HepG2 (cell line): ENCODE results near the gene ADAMTS15. TPM values are rescaled to one million over a fixed set of nuclear protein-coding genes. Genes with fewer than 3 reads are reported as not detected.

Experiments
- ATAC-seq: fragments of 200-7000 bp; cut with Tn5 transposase; 3 replicates; pipeline ENCODE4 v1.9.1; 2020; ENCODE audit warnings: mild to moderate bottlenecking, moderate library complexity
- BruUV-seq: library from RNA; stranded (reverse); fragments of 400-500 nt; replicated peaks from 2 replicates; lab custom pipeline; 2021; lab: Mats Ljungman, UMichigan
- CTCF ChIA-PET: fragments of 300-600 bp; formaldehyde crosslinking; extraction: SDS; loops from one replicate; lab custom pipeline; 2021; ENCODE audit warnings: low total read pairs, inconsistent platforms, low intra/inter-chr PET ratio; lab: Yijun Ruan, JAX
- POLR2A ChIA-PET: fragments of 350-600 bp; sonication (Branson Sonifier 250); formaldehyde crosslinking; loops from one replicate; lab custom pipeline; 2020; ENCODE audit warnings: antibody characterized with exemption, inconsistent platforms; lab: Yijun Ruan, JAX
- DNase-seq: peaks from one replicate; pipeline ENCODE4 v3.0.0-alpha.2; 2015; ENCODE audit warnings: low spot score
- FAIRE-seq: peaks from 3 replicates; lab custom pipeline; 2011; peaks lifted over from hg19 to GRCh38; lab: Jason Lieb, UNC
- H2AFZ ChIP-seq: one replicate; pipeline ENCODE4 v1.6.1; 2011; ENCODE audit warnings: low read length, inconsistent platforms
- H3K27ac ChIP-seq: fragments of 300-600 bp; 3 replicates; pipeline ENCODE4 v1.8.0; 2011; ENCODE audit warnings: mixed run types, mild to moderate bottlenecking, mixed read lengths, low read length, inconsistent platforms; ENCODE audit not compliant: insufficient read depth; ENCODE audit errors: extremely low read length
- H3K27me3 ChIP-seq, 2 experiments: fragments of 200-600 bp in 1 of 2; 2 replicates in 1 of 2; 3 replicates in 1 of 2; pipeline versions ENCODE4 v1.6.0 to v1.8.0; 2011; ENCODE audit warnings: low read length in 2 of 2, mild to moderate bottlenecking in 2 of 2, moderate library complexity in 2 of 2, inconsistent platforms in 1 of 2; ENCODE audit not compliant: insufficient read depth in 2 of 2, control insufficient read depth in 1 of 2
- H3K36me3 ChIP-seq, 2 experiments: fragments of 200-600 bp in 1 of 2; replicated peaks in 1 of 2; 2 replicates in 1 of 2; 3 replicates in 1 of 2; pipeline versions ENCODE4 v1.5.1 to v1.8.0; 2011; ENCODE audit warnings: low read length in 2 of 2, inconsistent platforms in 1 of 2; ENCODE audit not compliant: insufficient read depth in 2 of 2, control insufficient read depth in 1 of 2
- H3K4me1 ChIP-seq: 2 replicates; pipeline ENCODE4 v1.5.1; 2012; ENCODE audit warnings: low read length, inconsistent platforms; ENCODE audit not compliant: insufficient read depth
- H3K4me2 ChIP-seq: 2 replicates; pipeline ENCODE4 v1.6.0; 2011; ENCODE audit warnings: low read depth, low read length, inconsistent platforms
- H3K4me3 ChIP-seq, 3 experiments: fragments of 200-600 bp in 1 of 3; sonication (generic), shearing (Covaris generic) in 1 of 3; replicated peaks in 1 of 3; 2 replicates each; pipeline ENCODE4 v1.5.1; 2011 to 2016; ENCODE audit warnings: low read length in 3 of 3, inconsistent platforms in 2 of 3, low read depth in 2 of 3, mild to moderate bottlenecking in 2 of 3, control low read depth in 1 of 3, mixed read lengths in 1 of 3; ENCODE audit not compliant: insufficient read depth in 1 of 3
- H3K79me2 ChIP-seq: one replicate; pipeline ENCODE4 v1.6.1; 2011; ENCODE audit warnings: low read length, inconsistent platforms; ENCODE audit not compliant: insufficient read depth
- H3K9ac ChIP-seq: 2 replicates; pipeline ENCODE4 v1.6.0; 2011; ENCODE audit warnings: mild to moderate bottlenecking, low read depth, low read length, inconsistent platforms; ENCODE audit not compliant: insufficient read depth
- H3K9me3 ChIP-seq: 2 replicates; pipeline ENCODE4 v1.5.1; 2012; ENCODE audit warnings: mild to moderate bottlenecking, low read length
- H4K20me1 ChIP-seq: 2 replicates; pipeline ENCODE4 v1.6.0; 2011; ENCODE audit warnings: inconsistent platforms, mild to moderate bottlenecking, low read length, moderate library complexity; ENCODE audit not compliant: insufficient read depth
- AGO1 ChIP-seq: fragments of 200-400 bp; formaldehyde crosslinking; IDR thresholded peaks from 2 replicates; pipeline ENCODE4 v1.6.1; 2017; ENCODE audit warnings: mild to moderate bottlenecking, low read depth, low read length, moderate library complexity; ENCODE audit not compliant: poor library complexity, severe bottlenecking
- AHR ChIP-seq: IDR thresholded peaks from 2 replicates; pipeline ENCODE4 v1.6.1; 2018; ENCODE audit warnings: missing genetic modification reagents, missing compliant biosample characterization
- CREM ChIP-seq, 2 experiments: sonication (generic) in 1 of 2; formaldehyde crosslinking in 1 of 2; IDR thresholded peaks; 2 replicates each; pipeline versions ENCODE4 v1.4.0 to v1.6.1; 2016 to 2020; ENCODE audit warnings: antibody characterized with exemption in 1 of 2, mild to moderate bottlenecking in 1 of 2, missing genetic modification reagents in 1 of 2
- KLF12 ChIP-seq: sonication (generic); formaldehyde crosslinking; IDR thresholded peaks from 2 replicates; pipeline ENCODE4 v1.4.0; 2020; ENCODE audit warnings: missing genetic modification reagents, borderline replicate concordance
- MED1 ChIP-seq: sonication (generic); formaldehyde crosslinking; IDR thresholded peaks from 2 replicates; pipeline ENCODE4 v1.4.0; 2020; ENCODE audit warnings: missing genetic modification reagents
- MTF1 ChIP-seq: sonication (generic); formaldehyde crosslinking; IDR thresholded peaks from 2 replicates; pipeline ENCODE4 v1.5.0; 2020; ENCODE audit warnings: missing genetic modification reagents
- NBN ChIP-seq: fragments of 450-650 bp; conservative IDR thresholded peaks from 2 replicates; pipeline ENCODE4 v1.6.1; 2017
- RXRA ChIP-seq: sonication (generic); formaldehyde crosslinking; IDR thresholded peaks from 2 replicates; pipeline ENCODE4 v1.5.1; 2020; ENCODE audit warnings: missing genetic modification reagents
- SALL1 ChIP-seq: sonication (generic); formaldehyde crosslinking; IDR thresholded peaks from 2 replicates; pipeline ENCODE4 v1.8.0; 2022; ENCODE audit warnings: mild to moderate bottlenecking, missing genetic modification reagents
- SIN3A ChIP-seq: IDR thresholded peaks from 2 replicates; pipeline ENCODE4 v1.6.1; 2011; ENCODE audit warnings: low read depth, mild to moderate bottlenecking, control low read depth, low read length, borderline replicate concordance
- SOX5 ChIP-seq: IDR thresholded peaks from 2 replicates; pipeline ENCODE4 v1.6.1; 2016; ENCODE audit warnings: borderline replicate concordance
- TGIF2 ChIP-seq: IDR thresholded peaks from 2 replicates; pipeline ENCODE4 v1.6.1; 2016; ENCODE audit warnings: control low read depth, missing compliant biosample characterization
- ZNF749 ChIP-seq: sonication (generic); formaldehyde crosslinking; IDR thresholded peaks from 2 replicates; pipeline ENCODE4 v1.8.0; 2022; ENCODE audit warnings: mild to moderate bottlenecking, missing genetic modification reagents, moderate library complexity, borderline replicate concordance
- WGBS: methylation state at CpG from one replicate; pipeline ENCODE4 v1.1.6; 2017; ENCODE audit warnings: low lambda C conversion rate; 5-methylcytosine and 5-hydroxymethylcytosine counted together
- in situ Hi-C: cut with HindIII; loops from 2 replicates; pipeline ENCODE4 v1.10.0; 2017; ENCODE audit warnings: low pct_unique_long_range_greater_than_20kb; ENCODE audit not compliant: extremely low pct_ligation_motif_present
- intact Hi-C: fragments of 100-400 bp; cut with micrococcal nuclease; formaldehyde crosslinking; loops from one replicate; pipeline ENCODE4 v1.10.0; 2022; ENCODE audit not compliant: unreplicated experiment
- polyA plus RNA-seq, 8 experiments: library from polyadenylated mRNA; depleted of rRNA in 3 of 8; stranded (reverse) in 7 of 8; unstranded in 1 of 8; fragments of >200 nt; fragmentation: Illumina TruSeq in 4 of 8; extraction: Trizol in 4 of 8; gene quantifications; 2 replicates each; pipeline versions ENCODE4 v1.2.1 to v1.2.3, GENCODE V29; 2011 to 2016; ENCODE audit warnings: low read depth in 4 of 8, missing spikeins in 1 of 8, mixed read lengths in 1 of 8; ENCODE audit not compliant: insufficient read depth in 1 of 8
- total RNA-seq, 5 experiments: library from RNA; depleted of rRNA; stranded (reverse); fragments of >200 nt; fragmentation: Illumina TruSeq; extraction: Trizol; gene quantifications; 2 replicates each; pipeline ENCODE4 v1.2.3, GENCODE V29; 2016; ENCODE audit warnings: low read depth in 1 of 5
- TF ChIP-seq, protein P1 (sequence below): sonication (generic); formaldehyde crosslinking; IDR thresholded peaks from 2 replicates; pipeline ENCODE4 v1.5.1; 2020; ENCODE audit warnings: mild to moderate bottlenecking, missing genetic modification reagents, moderate library complexity
- TF ChIP-seq, protein P2 (sequence below): sonication (generic); formaldehyde crosslinking; IDR thresholded peaks from 2 replicates; pipeline ENCODE4 v1.4.0; 2020; ENCODE audit warnings: missing genetic modification reagents

ADAMTS15 gene
- total and polyA plus RNA-seq, 2 of the 13 experiments (the other 11 are each of a cell fraction or from before 2014, with no cell fraction given) = 0.01 to 0.02 TPM

DNA sequence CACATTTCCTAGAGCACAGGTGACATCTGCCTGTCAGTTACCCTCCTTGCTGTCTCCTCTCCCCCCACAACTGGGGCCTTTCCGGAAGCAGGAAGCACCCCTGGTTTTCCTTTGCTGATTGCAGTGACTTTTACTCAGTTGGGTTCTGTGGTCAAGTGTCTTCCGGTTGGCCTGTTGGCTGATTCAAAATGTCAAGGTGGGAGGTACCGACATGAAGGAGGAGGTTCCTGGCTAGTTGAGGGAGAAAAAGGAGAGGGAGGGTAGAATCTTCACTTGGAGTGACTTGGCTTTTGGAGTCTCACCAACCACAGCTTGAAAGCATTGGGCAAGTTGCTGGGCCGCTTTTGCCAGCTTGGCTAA lies 9.3 kb upstream of the ADAMTS15 start:
- intact Hi-C loops (no loop called here), in situ Hi-C loops (loop anchor here (5.0 to 10.0 kb wide), 2 partner anchors 386 to 428 kb away; no protein-coding TSS in a partner anchor)
- H2AFZ ChIP-seq = no peak overlapping the region
- no peak for ATAC-seq
- H3K4me3 ChIP-seq = no peak overlapping the region
- no peak overlapping the region for H3K27ac ChIP-seq
- FAIRE-seq = no peak
- H3K9ac ChIP-seq = no peak overlapping the region
- WGBS = 64% methylated on average over 4 of the region's 4 CpGs
- ChIA-PET POLR2A (no interaction called here), CTCF (no interaction called here)
- DNase-seq = no peak
- H3K4me1 ChIP-seq = no peaks in the 10 kb centered on the region
- H3K27me3 ChIP-seq = peaks cover 0 to 12% of the 10 kb centered on the region in 2 experiments; a peak in 1 of 5 replicates
- H3K4me2 ChIP-seq = no peak overlapping the region
- no peaks in the 10 kb centered on the region for H3K36me3 ChIP-seq
- no TSS peak for BruUV-seq
- no peaks in the 10 kb centered on the region for H3K9me3 ChIP-seq
- TF ChIP-seq MTF1 (CRISPR knock-in tag) (no peak), TGIF2 (CRISPR knock-in tag) (no peak), RXRA (CRISPR knock-in tag) (no peak), SALL1 (CRISPR knock-in tag) (no peak), KLF12 (CRISPR knock-in tag) (no peak), SIN3A (no peak), SOX5 (CRISPR knock-in tag) (no peak)
- TF ChIP-seq, protein P1, sequence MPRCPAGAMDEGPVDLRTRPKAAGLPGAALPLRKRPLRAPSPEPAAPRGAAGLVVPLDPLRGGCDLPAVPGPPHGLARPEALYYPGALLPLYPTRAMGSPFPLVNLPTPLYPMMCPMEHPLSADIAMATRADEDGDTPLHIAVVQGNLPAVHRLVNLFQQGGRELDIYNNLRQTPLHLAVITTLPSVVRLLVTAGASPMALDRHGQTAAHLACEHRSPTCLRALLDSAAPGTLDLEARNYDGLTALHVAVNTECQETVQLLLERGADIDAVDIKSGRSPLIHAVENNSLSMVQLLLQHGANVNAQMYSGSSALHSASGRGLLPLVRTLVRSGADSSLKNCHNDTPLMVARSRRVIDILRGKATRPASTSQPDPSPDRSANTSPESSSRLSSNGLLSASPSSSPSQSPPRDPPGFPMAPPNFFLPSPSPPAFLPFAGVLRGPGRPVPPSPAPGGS (CRISPR knock-in tag) = no peak
- TF ChIP-seq, all 625 proteins: peak for 0
- H3K79me2 ChIP-seq = no peaks in the 10 kb centered on the region
- H4K20me1 ChIP-seq = no peaks in the 10 kb centered on the region

DNA sequence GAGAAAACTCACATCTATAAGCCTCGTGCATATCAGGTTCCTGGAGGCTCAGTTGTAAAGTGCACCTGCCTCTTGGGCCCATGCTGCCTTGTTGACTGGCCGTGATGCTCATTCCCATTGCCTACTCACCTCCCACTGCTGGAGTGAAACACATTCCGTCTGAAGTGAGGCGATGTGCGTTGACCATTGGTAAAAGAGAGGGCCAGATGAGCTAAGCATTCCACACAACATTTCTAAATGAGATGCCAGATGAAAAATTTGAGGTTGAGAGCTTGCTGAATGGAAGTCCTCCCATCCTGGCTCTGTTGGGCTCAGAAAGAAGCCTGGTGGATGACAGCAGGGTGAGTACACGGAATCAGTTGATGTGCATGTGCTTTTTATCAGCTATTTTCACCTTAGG lies 8.6 kb upstream of the ADAMTS15 start:
- ChIA-PET CTCF (no interaction called here), POLR2A (no interaction called here)
- no peaks in the 10 kb centered on the region for H4K20me1 ChIP-seq
- H3K4me1 ChIP-seq = no peaks in the 10 kb centered on the region
- no peak overlapping the region for H3K4me2 ChIP-seq
- H3K9ac ChIP-seq = no peak overlapping the region
- 0% methylated on average over 6 of the region's 6 CpGs for WGBS
- FAIRE-seq = no peak
- H3K36me3 ChIP-seq = no peaks in the 10 kb centered on the region
- ATAC-seq = no peak
- H3K27me3 ChIP-seq = peaks cover 0 to 12% of the 10 kb centered on the region in 2 experiments; a peak in 1 of 5 replicates
- no peaks in the 10 kb centered on the region for H3K9me3 ChIP-seq
- no peak overlapping the region for H2AFZ ChIP-seq
- no peak for TF ChIP-seq AHR (CRISPR knock-in tag)
- TF ChIP-seq NBN = no peak
- no peak for TF ChIP-seq CREM (IDR thresholded peaks at IDR 0.05)
- no peak for TF ChIP-seq CREM (CRISPR knock-in tag; IDR thresholded peaks at IDR 0.05)
- no peak for TF ChIP-seq ZNF749 (CRISPR knock-in tag)
- TF ChIP-seq, protein P2, sequence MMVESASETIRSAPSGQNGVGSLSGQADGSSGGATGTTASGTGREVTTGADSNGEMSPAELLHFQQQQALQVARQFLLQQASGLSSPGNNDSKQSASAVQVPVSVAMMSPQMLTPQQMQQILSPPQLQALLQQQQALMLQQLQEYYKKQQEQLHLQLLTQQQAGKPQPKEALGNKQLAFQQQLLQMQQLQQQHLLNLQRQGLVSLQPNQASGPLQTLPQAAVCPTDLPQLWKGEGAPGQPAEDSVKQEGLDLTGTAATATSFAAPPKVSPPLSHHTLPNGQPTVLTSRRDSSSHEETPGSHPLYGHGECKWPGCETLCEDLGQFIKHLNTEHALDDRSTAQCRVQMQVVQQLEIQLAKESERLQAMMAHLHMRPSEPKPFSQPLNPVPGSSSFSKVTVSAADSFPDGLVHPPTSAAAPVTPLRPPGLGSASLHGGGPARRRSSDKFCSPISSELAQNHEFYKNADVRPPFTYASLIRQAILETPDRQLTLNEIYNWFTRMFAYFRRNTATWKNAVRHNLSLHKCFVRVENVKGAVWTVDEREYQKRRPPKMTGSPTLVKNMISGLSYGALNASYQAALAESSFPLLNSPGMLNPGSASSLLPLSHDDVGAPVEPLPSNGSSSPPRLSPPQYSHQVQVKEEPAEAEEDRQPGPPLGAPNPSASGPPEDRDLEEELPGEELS = no peak
- TF ChIP-seq MED1 (CRISPR knock-in tag) = no peak
- no peak for TF ChIP-seq AGO1
- no peak for DNase-seq
- H3K4me3 ChIP-seq = no peak overlapping the region
- in situ Hi-C loops (loop anchor here (5.0 to 10.0 kb wide), 2 partner anchors 385 to 427 kb away; no protein-coding TSS in a partner anchor), intact Hi-C loops (no loop called here)
- no peak overlapping the region for H3K27ac ChIP-seq
- no peaks in the 10 kb centered on the region for H3K79me2 ChIP-seq
- BruUV-seq = no TSS peak
